SK-N-SH treated with all-trans-retinoic acid at 6 μM for 48 hours (cell line): Measurements from ENCODE around the gene RBM27.
"Not testable (repeated sequence)": the region's sequence is repeated elsewhere in the genome, so short reads cannot be mapped to it uniquely, and the experiment has no call there.

ENCODE experiments used
- ATAC-seq: fragments of 200-7000 bp; cut with Tn5 transposase; 3 replicates; pipeline ENCODE4 v1.9.1; 2020; ENCODE audit warnings: mild to moderate bottlenecking, moderate library complexity
- ARNTL ChIP-seq: fragments of 450-650 bp; formaldehyde crosslinking; IDR thresholded peaks from 2 replicates; pipeline ENCODE4 v1.5.0; 2020; ENCODE audit warnings: low read depth, mild to moderate bottlenecking, moderate library complexity, borderline replicate concordance
- CREB5 ChIP-seq: fragments of 250-450 bp; sonication (Bioruptor Pico); IDR thresholded peaks from 2 replicates; pipeline ENCODE4 v1.5.1; 2020; ENCODE audit warnings: low read depth, mild to moderate bottlenecking, moderate library complexity
- CSRNP3 ChIP-seq: fragments of 250-450 bp; sonication (Bioruptor Pico); IDR thresholded peaks from 2 replicates; pipeline ENCODE4 v1.5.1; 2021; ENCODE audit warnings: mild to moderate bottlenecking, moderate library complexity
- ESRRG ChIP-seq: fragments of 250-450 bp; sonication (Bioruptor Pico); IDR thresholded peaks from 2 replicates; pipeline ENCODE4 v1.6.1; 2021; ENCODE audit warnings: mild to moderate bottlenecking
- GLIS3 ChIP-seq: fragments of 250-450 bp; sonication (Bioruptor Pico); IDR thresholded peaks from 2 replicates; pipeline ENCODE4 v1.5.0; 2020; ENCODE audit warnings: mild to moderate bottlenecking, moderate library complexity
- ISL1 ChIP-seq: fragments of 250-450 bp; sonication (Bioruptor Pico); IDR thresholded peaks from 2 replicates; pipeline ENCODE4 v2.1.2; 2022; ENCODE audit warnings: mild to moderate bottlenecking, moderate library complexity
- SNAI2 ChIP-seq: fragments of 250-450 bp; sonication (Bioruptor Pico); IDR thresholded peaks from 2 replicates; pipeline ENCODE4 v1.5.0; 2020; ENCODE audit warnings: mild to moderate bottlenecking, moderate library complexity
- TCF4 ChIP-seq: fragments of 250-450 bp; sonication (Bioruptor Pico); IDR thresholded peaks from 2 replicates; pipeline ENCODE4 v1.8.0; 2021; ENCODE audit warnings: mild to moderate bottlenecking, moderate library complexity, borderline replicate concordance
- ZC3H10 ChIP-seq: fragments of 250-450 bp; sonication (Bioruptor Pico); IDR thresholded peaks from 2 replicates; pipeline ENCODE4 v1.5.1; 2021; ENCODE audit warnings: mild to moderate bottlenecking, moderate library complexity
- ZFP3 ChIP-seq: fragments of 250-450 bp; sonication (Bioruptor Pico); IDR thresholded peaks from 2 replicates; pipeline ENCODE4 v1.5.0; 2020; ENCODE audit warnings: mild to moderate bottlenecking, moderate library complexity
- ZFP30 ChIP-seq: fragments of 450-650 bp; formaldehyde crosslinking; IDR thresholded peaks from 2 replicates; pipeline ENCODE4 v1.5.0; 2022; ENCODE audit warnings: mild to moderate bottlenecking, moderate library complexity
- ZNF565 ChIP-seq: fragments of 450-650 bp; formaldehyde crosslinking; conservative IDR thresholded peaks from 2 replicates; pipeline ENCODE4 v1.5.0; 2020; ENCODE audit warnings: low read depth, mild to moderate bottlenecking, moderate library complexity
- ZNF70 ChIP-seq: fragments of 450-650 bp; formaldehyde crosslinking; IDR thresholded peaks from 2 replicates; pipeline ENCODE4 v1.5.0; 2020; ENCODE audit warnings: mild to moderate bottlenecking, moderate library complexity
- ZNF8 ChIP-seq: fragments of 450-650 bp; formaldehyde crosslinking; IDR thresholded peaks from 2 replicates; pipeline ENCODE4 v1.5.0; 2020; ENCODE audit warnings: mild to moderate bottlenecking, moderate library complexity
- TF ChIP-seq, protein P1 (sequence below): fragments of 250-450 bp; sonication (Bioruptor Pico); IDR thresholded peaks from 2 replicates; pipeline ENCODE4 v1.8.0; 2021; ENCODE audit warnings: low read depth, mild to moderate bottlenecking, moderate library complexity, borderline replicate concordance

RBM27 gene

DNA sequence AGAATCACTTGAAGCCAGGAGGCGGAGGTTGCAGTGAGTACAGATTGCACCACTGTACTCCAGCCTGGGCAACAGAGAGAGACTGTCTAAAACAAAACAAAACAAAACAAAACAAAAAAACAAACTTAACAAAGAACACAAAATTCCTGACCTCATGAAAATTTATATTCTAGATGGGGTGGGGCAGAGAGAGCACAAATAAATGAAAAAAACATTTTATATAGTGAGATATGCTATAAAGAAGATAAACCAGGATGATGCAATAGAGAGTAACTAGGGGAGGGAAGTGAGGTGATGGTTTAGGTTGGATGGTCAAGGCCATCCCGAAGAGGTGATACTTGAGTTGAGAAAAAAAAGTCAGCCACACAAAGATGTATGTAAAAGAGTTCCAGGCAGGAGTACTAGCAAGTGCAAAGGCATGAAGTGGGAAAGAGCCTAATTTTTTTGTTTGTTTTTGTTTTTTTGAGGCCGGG, 10.8 kb upstream of the RBM27 start:
- no peak for ATAC-seq
- TF ChIP-seq ARNTL (CRISPR knock-in tag) (no peak), TCF4 (CRISPR knock-in tag) (no peak)

DNA sequence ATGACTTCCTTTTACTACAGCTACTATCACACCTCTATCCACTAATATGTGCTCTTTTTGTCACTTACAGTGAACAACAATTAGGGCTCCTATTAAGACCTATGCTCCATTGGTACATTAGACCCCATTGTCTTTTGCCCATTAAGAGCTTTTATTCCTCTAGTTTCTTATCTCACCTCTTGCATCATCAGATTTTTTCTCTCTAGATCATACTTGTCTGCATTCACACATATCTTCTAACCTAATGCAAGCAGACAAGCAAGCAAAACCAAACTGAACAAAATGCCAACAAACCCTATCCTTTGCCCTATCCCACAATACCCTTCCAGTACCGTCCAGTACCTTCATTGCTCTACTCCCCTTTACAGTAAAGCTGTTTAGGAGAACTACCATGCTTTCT, 10.1 kb upstream of the RBM27 start:
- TF ChIP-seq ZNF565 (no peak), ISL1 (no peak), ESRRG (CRISPR knock-in tag) (no peak), CSRNP3 (CRISPR knock-in tag) (no peak), ZNF70 (CRISPR knock-in tag) (no peak), ZFP30 (CRISPR knock-in tag) (no peak), TCF4 (CRISPR knock-in tag) (no peak), CREB5 (no peak)
- TF ChIP-seq, all 23 proteins: peak for 0
- no peak for ATAC-seq

- not testable (repeated sequence) for ATAC-seq
Observed at GRCh38 chr5:146194997-146195396, 8.4 kb upstream of the RBM27 start.

GRCh38 chr5:146196459-146197048, 6.9 kb upstream of the RBM27 start:
- no peak for ATAC-seq
- TF ChIP-seq, protein P1, sequence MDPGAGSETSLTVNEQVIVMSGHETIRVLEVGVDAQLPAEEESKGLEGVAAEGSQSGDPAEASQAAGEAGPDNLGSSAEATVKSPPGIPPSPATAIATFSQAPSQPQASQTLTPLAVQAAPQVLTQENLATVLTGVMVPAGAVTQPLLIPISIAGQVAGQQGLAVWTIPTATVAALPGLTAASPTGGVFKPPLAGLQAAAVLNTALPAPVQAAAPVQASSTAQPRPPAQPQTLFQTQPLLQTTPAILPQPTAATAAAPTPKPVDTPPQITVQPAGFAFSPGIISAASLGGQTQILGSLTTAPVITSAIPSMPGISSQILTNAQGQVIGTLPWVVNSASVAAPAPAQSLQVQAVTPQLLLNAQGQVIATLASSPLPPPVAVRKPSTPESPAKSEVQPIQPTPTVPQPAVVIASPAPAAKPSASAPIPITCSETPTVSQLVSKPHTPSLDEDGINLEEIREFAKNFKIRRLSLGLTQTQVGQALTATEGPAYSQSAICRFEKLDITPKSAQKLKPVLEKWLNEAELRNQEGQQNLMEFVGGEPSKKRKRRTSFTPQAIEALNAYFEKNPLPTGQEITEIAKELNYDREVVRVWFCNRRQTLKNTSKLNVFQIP (CRISPR knock-in tag): no peak
- TF ChIP-seq, all 23 proteins: peak for 0

GRCh38 chr5:146199176-146199815, 4.1 kb upstream of the RBM27 start:
- ATAC-seq: no peak
- TF ChIP-seq ZFP3: no peak
- TF ChIP-seq ZC3H10: no peak
- no peak for TF ChIP-seq ISL1
- TF ChIP-seq SNAI2 (CRISPR knock-in tag): no peak

- not testable (repeated sequence) for ATAC-seq
Observed at GRCh38 chr5:146201795-146202194, 1.6 kb upstream of the RBM27 start.

- TF ChIP-seq ISL1 (no peak), ZNF8 (CRISPR knock-in tag) (no peak), GLIS3 (CRISPR knock-in tag) (no peak)
- TF ChIP-seq, protein P1 (CRISPR knock-in tag): no peak
- ATAC-seq: peak; percentile 31
Observed at GRCh38 chr5:146203872-146204192, 427 bp downstream of the RBM27 start.
